ENCODE measurements around the gene ZIC1. TPM values are rescaled to one million over a fixed set of nuclear protein-coding genes. Genes with fewer than 3 reads are reported as not detected.

ZIC1 gene
- total RNA-seq, 2 experiments from 2014 or later = not detected

DNA sequence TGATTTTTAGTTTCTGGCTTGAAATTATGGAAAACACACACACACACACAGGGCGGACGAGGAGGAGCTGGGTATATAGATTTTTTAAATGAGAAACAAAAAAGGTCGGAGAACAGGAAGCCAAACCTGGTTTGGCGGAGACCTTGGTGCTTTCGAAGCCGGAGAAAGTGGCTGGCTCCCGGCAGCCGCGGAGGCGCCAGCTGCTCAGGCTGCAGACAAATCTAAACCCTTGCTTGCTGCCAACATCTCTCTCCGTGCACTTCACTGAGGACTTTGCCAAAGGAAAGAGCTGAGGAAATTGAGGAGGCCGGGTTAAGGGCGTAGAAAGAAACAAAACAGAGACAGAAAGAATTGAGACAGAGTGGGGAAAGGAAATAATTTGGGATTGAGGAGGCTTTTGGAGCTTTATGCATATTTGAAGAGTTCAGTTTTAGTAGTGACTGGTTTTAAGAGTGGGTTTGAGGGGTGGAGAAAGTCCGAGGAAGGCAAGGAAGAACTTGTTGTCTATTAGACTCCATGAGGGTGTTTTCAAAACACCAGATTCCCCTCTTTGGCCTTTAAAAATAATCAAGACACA lies 2.2 kb downstream of the ZIC1 start:
- Mint-ChIP-seq H3K4me3 (peak overlapping the region; percentile 54), H3K27ac (peak overlapping the region; percentile 40), H3K9me3 (peaks cover 11% of the 10 kb centered on the region), H3K4me1 (ENCODE audit: low read depth) (peaks cover 25% of the 10 kb centered on the region), H3K27me3 (peaks cover 78% of the 10 kb centered on the region), H3K36me3 (peaks cover 33% of the 10 kb centered on the region)
- intact Hi-C loops (cut with micrococcal nuclease) = loop anchor here (2.0 to 5.0 kb wide), 3 partner anchors 23 to 54 kb away; no protein-coding TSS in a partner anchor
- CTCF ChIA-PET = no interaction called here
- DNase-seq = no peak
- POLR2A ChIA-PET = interaction anchor here (0.5 kb wide), 1 partner anchor 1599 kb away, joined by 7 read pairs; no protein-coding TSS in a partner anchor

DNA sequence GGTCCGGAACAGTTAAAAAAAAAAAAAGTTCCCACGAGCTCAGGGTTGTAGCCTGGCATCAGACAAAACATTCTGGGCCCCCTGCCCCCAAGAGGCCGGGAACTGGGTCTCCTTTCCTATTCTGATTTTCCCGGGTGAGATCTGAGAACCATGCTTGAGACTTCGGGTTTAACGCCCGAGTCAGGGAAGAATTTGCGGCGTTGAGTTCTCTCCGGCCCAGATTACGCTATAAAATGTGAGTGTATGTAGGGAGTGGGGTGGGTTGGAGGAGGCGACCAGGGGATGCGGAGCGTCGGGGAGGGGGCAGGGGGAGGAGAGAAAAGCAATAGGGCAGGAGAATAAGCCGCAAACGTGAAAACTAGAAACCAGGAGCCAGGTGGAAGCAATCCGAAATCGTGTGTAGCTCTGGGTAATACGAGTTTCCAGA lies 2.7 kb downstream of the ZIC1 start:
- intact Hi-C loops (cut with micrococcal nuclease) = loop anchor here (2.0 to 5.0 kb wide), 3 partner anchors 23 to 55 kb away; no protein-coding TSS in a partner anchor
- H3K9me3 Mint-ChIP-seq = peaks cover 11% of the 10 kb centered on the region
- ChIA-PET CTCF (no interaction called here), POLR2A (no interaction called here)
- peaks cover 33% of the 10 kb centered on the region for H3K36me3 Mint-ChIP-seq
- no peak for DNase-seq
- H3K4me1 Mint-ChIP-seq (ENCODE audit: low read depth) = peaks cover 25% of the 10 kb centered on the region
- peak overlapping the region; percentile 54 for H3K4me3 Mint-ChIP-seq
- peaks cover 75% of the 10 kb centered on the region for H3K27me3 Mint-ChIP-seq
- H3K27ac Mint-ChIP-seq = no peak overlapping the region

DNA sequence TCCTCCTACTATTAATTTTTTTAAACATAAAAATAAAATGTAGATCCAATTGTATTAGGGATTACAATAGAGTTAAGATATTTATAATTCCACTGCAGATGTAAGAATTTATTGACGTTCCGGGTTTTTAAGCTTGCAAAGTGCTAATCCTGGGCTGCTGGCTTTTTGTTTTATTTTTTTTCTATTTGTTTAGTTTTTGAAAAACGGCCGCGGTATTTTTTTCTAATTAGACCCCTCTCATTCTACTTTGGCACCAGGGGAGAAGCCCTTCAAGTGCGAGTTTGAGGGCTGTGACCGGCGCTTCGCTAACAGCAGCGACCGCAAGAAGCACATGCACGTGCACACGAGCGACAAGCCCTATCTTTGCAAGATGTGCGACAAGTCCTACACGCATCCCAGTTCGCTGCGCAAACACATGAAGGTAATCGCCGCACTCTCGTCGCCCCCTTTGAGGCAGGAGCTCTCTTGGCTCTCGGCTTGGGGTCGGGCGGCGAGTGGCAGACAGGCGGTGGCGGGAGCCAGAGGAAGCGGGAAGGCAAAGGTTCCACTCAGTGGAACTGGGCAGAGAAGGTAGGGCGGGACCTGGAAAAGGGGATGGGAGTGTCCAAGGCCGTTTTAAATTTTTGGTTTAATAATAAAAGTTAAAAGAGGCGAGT lies 3.2 kb downstream of the ZIC1 start:
- Mint-ChIP-seq H3K4me3 (no peak overlapping the region), H3K27ac (peak overlapping the region; percentile 21), H3K36me3 (peaks cover 33% of the 10 kb centered on the region), H3K27me3 (peaks cover 72% of the 10 kb centered on the region), H3K9me3 (peaks cover 11% of the 10 kb centered on the region), H3K4me1 (ENCODE audit: low read depth) (peaks cover 25% of the 10 kb centered on the region)
- DNase-seq = no peak
- POLR2A ChIA-PET = no interaction called here
- intact Hi-C loops (cut with micrococcal nuclease) = loop anchor here (5.0 kb wide), 2 partner anchors 40 to 55 kb away; no protein-coding TSS in a partner anchor
- CTCF ChIA-PET = no interaction called here

DNA sequence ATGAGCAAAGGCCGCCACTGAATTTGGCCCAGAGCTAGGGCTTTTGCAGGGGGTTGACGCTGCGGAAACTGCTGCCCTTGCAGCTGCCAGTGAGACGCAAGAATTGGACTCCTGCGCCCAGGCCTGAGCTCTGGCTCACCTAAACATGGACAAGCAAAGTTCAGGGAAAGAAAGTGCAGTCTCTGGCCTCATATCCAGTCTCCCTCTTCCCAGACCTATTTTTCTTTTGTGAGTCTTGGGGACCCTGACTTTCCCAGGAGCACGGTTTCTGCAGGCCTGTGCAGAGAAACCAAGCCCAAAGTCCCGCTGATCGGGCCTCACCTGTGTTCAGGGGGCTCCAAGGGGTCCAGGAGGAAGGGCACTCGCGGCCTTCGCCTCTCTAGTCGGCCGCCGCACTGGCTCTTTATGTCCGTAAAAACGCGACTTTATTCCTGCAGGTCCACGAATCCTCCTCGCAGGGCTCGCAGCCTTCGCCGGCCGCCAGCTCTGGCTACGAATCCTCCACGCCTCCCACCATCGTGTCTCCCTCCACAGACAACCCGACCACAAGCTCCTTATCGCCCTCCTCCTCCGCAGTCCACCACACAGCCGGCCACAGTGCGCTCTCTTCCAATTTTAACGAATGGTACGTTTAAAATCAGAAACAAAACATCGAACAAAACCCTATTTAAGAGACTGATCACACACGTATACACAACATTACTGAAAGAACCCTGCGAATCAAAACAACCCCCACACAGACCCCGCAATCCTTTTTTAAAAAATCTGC lies 3.9 kb downstream of the ZIC1 start:
- Mint-ChIP-seq H3K9me3 (peaks cover 10% of the 10 kb centered on the region), H3K4me1 (ENCODE audit: low read depth) (peaks cover 25% of the 10 kb centered on the region), H3K27ac (peak overlapping the region; percentile 14), H3K27me3 (peaks cover 71% of the 10 kb centered on the region), H3K4me3 (peak overlapping the region; percentile 25), H3K36me3 (peaks cover 26% of the 10 kb centered on the region)
- no peak for DNase-seq
- ChIA-PET CTCF (no interaction called here), POLR2A (no interaction called here)
- intact Hi-C loops (cut with micrococcal nuclease) = loop anchor here (5.0 kb wide), 2 partner anchors 41 to 56 kb away; no protein-coding TSS in a partner anchor

DNA sequence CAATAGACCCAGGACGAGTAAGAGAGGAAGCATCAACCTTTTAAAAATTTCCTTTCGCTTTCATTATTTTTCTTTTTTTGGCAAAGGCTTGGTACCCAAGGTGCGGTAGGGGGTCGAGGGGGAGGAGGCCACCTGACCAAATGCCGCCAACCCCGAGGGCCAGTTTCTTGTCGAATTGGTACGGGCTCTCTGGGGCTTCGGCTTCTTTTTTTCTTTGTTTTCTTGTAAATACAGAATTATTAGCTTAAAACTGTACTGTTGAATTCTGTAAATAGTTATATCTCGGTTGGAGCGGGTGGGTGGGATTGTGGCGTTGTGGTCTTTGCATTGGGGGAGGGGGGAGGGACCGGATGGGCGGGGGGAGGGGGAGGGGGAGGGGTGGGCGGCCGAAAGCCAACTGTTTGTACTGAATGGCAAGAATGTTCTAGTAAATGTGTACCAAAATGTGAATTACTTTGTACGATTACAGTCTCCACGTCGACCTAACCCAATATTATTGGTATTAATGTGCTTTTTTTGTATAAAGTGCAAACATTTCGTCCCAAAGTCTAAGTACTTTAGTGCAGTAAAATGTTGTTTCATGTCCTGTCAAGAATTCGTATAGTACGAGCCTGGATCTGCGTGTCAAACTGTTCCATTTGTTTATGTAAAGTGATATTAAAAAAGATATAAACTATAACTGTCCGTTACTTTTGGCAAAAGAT lies 4.7 kb downstream of the ZIC1 start:
- Mint-ChIP-seq H3K36me3 (peaks cover 21% of the 10 kb centered on the region), H3K27ac (peak overlapping the region; percentile 14), H3K4me1 (ENCODE audit: low read depth) (peaks cover 24% of the 10 kb centered on the region), H3K4me3 (peak overlapping the region; percentile 25), H3K27me3 (peaks cover 71% of the 10 kb centered on the region), H3K9me3 (peaks cover 6% of the 10 kb centered on the region)
- ChIA-PET CTCF (no interaction called here), POLR2A (no interaction called here)
- intact Hi-C loops (cut with micrococcal nuclease) = loop anchor here (5.0 kb wide), 2 partner anchors 42 to 57 kb away; no protein-coding TSS in a partner anchor
- DNase-seq = no peak

DNA sequence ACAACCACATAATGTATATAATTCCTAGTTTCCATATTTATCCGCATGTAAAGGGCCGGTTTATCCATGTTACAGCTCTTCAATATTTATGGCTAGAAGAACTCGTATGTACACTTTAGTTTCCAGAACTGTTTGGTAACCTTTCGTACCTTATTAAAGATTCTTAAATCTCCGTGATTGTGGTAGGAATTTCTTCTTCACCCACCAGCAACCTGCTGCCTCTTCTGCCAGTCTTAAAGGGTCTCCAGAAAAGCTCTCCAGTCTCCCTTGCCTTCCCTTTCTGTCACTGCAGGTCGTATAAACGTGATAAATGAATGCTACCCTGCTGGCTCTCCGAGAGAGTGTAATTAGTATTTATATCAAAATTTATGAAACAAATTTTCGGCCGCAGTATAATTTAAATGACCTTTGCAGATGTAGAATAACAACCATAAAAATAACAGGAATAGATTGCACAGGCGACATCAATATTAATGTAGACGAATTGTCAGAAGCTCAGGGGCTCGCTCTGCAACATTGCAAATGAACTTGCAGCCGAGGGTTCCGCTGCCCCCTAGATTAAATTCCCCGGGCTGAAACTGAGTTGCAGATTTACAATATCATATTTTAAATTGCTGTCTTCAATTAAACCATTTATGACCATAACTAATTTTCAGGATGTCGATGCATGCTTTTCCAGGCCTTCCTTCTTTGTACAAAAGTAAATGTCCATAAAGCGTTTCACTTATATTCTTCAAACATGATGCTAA lies 5.4 kb downstream of the ZIC1 start:
- no peak for DNase-seq
- CTCF ChIA-PET = no interaction called here
- no peak overlapping the region for H3K27ac Mint-ChIP-seq
- H3K27me3 Mint-ChIP-seq = peaks cover 66% of the 10 kb centered on the region
- peaks cover 24% of the 10 kb centered on the region for H3K4me1 Mint-ChIP-seq (ENCODE audit: low read depth)
- H3K9me3 Mint-ChIP-seq = peaks cover 6% of the 10 kb centered on the region
- POLR2A ChIA-PET = no interaction called here
- no peak overlapping the region for H3K4me3 Mint-ChIP-seq
- intact Hi-C loops (cut with micrococcal nuclease) = loop anchor here (5.0 kb wide), 2 partner anchors 42 to 57 kb away; no protein-coding TSS in a partner anchor
- peaks cover 21% of the 10 kb centered on the region for H3K36me3 Mint-ChIP-seq

DNA sequence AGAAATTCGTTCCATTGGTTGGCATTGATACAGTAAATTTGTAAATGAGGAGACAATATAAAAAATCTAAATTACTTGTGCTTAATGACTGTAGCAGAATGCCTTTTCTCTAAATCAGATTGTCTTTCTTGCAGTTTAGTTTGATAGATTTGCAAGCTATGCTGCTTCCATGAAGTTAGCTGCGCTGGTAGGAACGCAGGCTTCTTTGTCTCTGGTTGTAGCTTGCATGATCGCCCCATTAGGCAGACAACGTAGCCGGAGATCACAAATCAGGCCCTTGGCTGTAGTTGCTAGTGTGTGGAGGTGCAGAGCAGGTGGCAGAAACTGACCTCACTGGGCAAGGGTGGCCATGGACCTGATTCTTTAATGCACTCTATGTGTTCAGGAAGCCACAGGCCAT lies 6.1 kb downstream of the ZIC1 start:
- CTCF ChIA-PET = no interaction called here
- peaks cover 22% of the 10 kb centered on the region for H3K36me3 Mint-ChIP-seq
- peaks cover 72% of the 10 kb centered on the region for H3K27me3 Mint-ChIP-seq
- peaks cover 11% of the 10 kb centered on the region for H3K9me3 Mint-ChIP-seq
- H3K4me3 Mint-ChIP-seq = no peak overlapping the region
- no peak overlapping the region for H3K27ac Mint-ChIP-seq
- no peak for DNase-seq
- intact Hi-C loops (cut with micrococcal nuclease) = no loop called here
- H3K4me1 Mint-ChIP-seq (ENCODE audit: low read depth) = peaks cover 24% of the 10 kb centered on the region
- POLR2A ChIA-PET = no interaction called here

DNA sequence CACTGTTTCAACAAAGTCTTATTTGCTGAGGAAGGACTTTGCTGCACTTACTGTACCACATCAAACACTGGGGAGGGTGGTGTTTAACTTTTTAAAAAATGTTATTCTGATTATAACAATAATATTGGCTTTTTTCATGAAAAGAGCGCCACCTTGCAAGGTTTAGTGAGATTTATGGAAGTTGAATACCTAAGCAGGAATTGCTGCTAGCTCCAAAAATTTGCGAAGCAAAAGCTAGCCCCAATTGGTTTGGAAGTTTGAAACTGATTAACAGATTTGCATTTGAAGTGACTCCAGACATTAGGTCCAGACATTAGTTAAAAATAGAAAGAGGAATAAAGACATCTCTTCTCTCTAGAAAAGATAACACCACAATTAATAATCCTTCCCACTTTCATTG lies 6.7 kb downstream of the ZIC1 start:
- ChIA-PET POLR2A (no interaction called here), CTCF (no interaction called here)
- Mint-ChIP-seq H3K4me3 (no peak overlapping the region), H3K27ac (no peak overlapping the region), H3K9me3 (peaks cover 11% of the 10 kb centered on the region), H3K4me1 (ENCODE audit: low read depth) (peaks cover 20% of the 10 kb centered on the region), H3K36me3 (peaks cover 22% of the 10 kb centered on the region), H3K27me3 (peaks cover 72% of the 10 kb centered on the region)
- intact Hi-C loops (cut with micrococcal nuclease) = no loop called here
- DNase-seq = no peak

DNA sequence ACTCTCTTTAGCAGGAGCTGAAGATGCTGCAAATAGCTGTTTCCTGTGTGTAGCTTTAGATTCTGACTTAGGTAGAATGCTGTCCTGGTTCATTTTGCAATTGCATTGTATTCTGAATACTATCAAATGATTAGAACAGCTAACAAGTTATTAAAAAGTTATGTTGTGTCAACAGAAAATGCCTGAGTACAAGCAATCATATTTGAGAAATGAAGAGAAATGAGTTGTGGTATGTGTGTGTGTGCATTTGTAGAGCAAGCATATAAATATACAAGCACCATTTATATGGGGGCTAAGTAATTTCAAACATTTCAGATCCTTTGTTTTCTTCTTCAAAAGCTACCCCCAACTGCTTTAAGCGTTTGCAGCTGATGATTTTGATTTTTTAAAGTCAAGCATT lies 7.8 kb downstream of the ZIC1 start:
- peaks cover 14% of the 10 kb centered on the region for H3K36me3 Mint-ChIP-seq
- H3K9me3 Mint-ChIP-seq = peaks cover 5% of the 10 kb centered on the region
- DNase-seq = no peak
- H3K4me3 Mint-ChIP-seq = no peak overlapping the region
- intact Hi-C loops (cut with micrococcal nuclease) = no loop called here
- CTCF ChIA-PET = no interaction called here
- H3K4me1 Mint-ChIP-seq (ENCODE audit: low read depth) = peaks cover 10% of the 10 kb centered on the region
- POLR2A ChIA-PET = no interaction called here
- peaks cover 68% of the 10 kb centered on the region for H3K27me3 Mint-ChIP-seq
- H3K27ac Mint-ChIP-seq = no peak overlapping the region

DNA sequence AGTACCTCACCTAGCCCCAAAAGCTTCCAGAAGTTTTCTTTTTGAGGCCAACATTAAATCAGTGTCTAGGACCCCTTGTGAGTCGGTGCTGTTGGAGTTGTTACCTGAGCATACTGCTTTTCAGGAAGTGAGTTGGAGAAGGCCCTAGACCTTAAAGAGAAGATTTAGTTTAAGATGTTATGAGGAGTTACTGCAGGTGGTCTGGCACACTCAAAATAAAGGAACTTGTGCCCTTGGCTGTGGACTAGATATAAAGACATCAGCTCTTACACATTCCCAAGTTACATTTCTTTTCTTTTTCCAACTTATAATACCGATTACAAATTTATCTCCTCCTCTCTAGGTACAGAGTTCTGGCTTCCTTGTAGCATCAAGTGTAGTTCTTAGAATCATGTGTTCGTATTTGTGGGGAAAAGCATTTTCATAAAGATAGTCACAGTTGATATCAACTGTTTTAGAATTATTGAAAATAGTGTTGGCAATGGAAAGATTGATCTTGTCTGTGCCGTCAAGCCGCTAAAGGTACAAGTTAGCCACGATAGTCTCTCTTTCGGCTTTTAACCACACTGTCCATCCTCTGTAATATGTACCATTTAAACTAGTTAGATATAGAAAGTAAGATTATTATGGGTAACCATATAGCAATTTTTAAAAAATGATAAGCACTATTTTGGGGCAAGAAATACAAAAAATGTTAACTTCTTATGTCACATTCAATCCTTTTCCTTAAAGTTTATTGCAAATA lies 8.6 kb downstream of the ZIC1 start:
- ChIA-PET POLR2A (no interaction called here), CTCF (no interaction called here)
- Mint-ChIP-seq H3K27ac (no peak overlapping the region), H3K9me3 (peaks cover 5% of the 10 kb centered on the region), H3K4me1 (ENCODE audit: low read depth) (peaks cover 7% of the 10 kb centered on the region), H3K36me3 (peaks cover 15% of the 10 kb centered on the region), H3K4me3 (no peak overlapping the region), H3K27me3 (peaks cover 71% of the 10 kb centered on the region)
- DNase-seq = no peak
- intact Hi-C loops (cut with micrococcal nuclease) = no loop called here

DNA sequence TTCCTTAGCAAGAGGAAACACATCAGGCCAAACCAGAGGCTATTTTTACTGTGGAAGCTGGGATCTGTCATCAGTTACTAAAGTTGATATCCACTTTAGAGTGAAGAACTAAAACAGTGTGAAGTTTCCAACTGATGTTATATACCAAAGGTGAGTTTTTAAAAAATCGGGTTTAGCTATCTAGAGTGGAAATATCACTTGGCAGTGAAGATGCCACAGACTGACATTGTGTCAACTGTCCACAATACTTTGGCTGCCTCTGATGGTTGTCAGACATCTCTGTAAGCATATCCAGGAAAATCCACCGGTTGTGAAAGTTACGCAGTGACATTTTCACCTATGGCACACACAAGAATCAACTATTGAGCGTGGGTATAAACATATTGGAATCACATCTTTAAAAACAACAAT lies 9.2 kb downstream of the ZIC1 start:
- H3K27me3 Mint-ChIP-seq = peaks cover 71% of the 10 kb centered on the region
- DNase-seq = no peak
- ChIA-PET CTCF (no interaction called here), POLR2A (no interaction called here)
- H3K4me1 Mint-ChIP-seq (ENCODE audit: low read depth) = peaks cover 3% of the 10 kb centered on the region
- intact Hi-C loops (cut with micrococcal nuclease) = no loop called here
- H3K36me3 Mint-ChIP-seq = peaks cover 14% of the 10 kb centered on the region
- no peak overlapping the region for H3K27ac Mint-ChIP-seq
- H3K4me3 Mint-ChIP-seq = no peak overlapping the region
- H3K9me3 Mint-ChIP-seq = peaks cover 5% of the 10 kb centered on the region

Measured in activated CD4-positive, alpha-beta memory T cell treated with anti-CD3 and anti-CD28 coated beads for 36 hours (primary cell).